ENCODE data around the gene EHMT1. TPM values are rescaled to one million over a fixed set of nuclear protein-coding genes. Genes with fewer than 3 reads are reported as not detected.
"Not testable (repeated sequence)": the region's sequence is repeated elsewhere in the genome, so short reads cannot be mapped to it uniquely, and the experiment has no call there.

The EHMT1 gene
- total RNA-seq, 1 donor: 56.6 TPM

DNA sequence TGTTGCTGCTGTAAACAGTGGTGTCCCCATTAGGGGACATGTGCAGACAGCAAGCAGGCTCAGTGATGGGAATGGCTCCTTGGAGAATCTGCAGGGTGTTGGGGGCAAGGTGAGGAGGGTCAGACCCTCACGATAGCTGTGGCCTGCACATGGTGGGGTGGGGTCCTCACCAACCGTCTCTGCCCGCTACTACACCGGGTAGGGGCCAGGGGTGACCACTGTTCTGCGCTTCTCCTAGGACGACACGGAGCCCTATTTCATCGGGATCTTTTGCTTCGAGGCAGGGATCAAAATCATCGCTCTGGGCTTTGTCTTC is 263.7 kb downstream of the EHMT1 start:
- Histone ChIP-seq H3K4me1 (ENCODE audit: insufficient read depth, low read length) (no peaks in the 10 kb centered on the region), H3K9me3 (ENCODE audit: low read depth, low read length) (no peaks in the 10 kb centered on the region), H3K27me3 (ENCODE audit: insufficient read depth, low read length) (peaks cover 5% of the 10 kb centered on the region), H3K4me3 (ENCODE audit: low read length) (no peak overlapping the region)

DNA sequence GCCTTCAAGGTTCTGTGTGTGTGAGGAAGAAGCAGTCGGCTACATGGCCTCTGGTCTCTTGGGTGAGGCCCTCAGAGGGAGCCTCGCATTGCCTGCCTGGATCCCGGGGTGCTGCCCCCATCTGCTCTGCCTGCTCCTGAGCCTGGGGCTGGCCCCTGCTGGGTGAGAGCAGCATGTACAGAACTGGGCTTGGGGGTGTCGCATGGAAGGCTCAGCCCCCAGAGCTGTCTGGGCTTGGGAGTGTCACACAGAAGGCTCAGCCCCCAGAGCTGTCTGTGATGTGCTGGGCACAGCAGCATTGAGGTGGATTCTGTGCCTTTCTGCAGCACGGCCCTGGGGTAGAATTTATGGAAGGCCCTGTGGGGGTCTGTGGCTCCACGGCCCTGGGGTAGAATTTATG is 265.2 kb downstream of the EHMT1 start:
- not testable (repeated sequence) for H3K9me3 ChIP-seq (ENCODE audit: low read depth, low read length); H3K4me3 ChIP-seq (ENCODE audit: low read length); H3K4me1 ChIP-seq (ENCODE audit: insufficient read depth, low read length); H3K27me3 ChIP-seq (ENCODE audit: insufficient read depth, low read length)

GRCh38 chr9:137884547-137884946 is 265.7 kb downstream of the EHMT1 start:
- H3K27me3 ChIP-seq (ENCODE audit: insufficient read depth, low read length); H3K9me3 ChIP-seq (ENCODE audit: low read depth, low read length); H3K4me3 ChIP-seq (ENCODE audit: low read length); H3K4me1 ChIP-seq (ENCODE audit: insufficient read depth, low read length): not testable (repeated sequence)

- not testable (repeated sequence) for H3K4me1 ChIP-seq (ENCODE audit: insufficient read depth, low read length); H3K4me3 ChIP-seq (ENCODE audit: low read length); H3K27me3 ChIP-seq (ENCODE audit: insufficient read depth, low read length); H3K9me3 ChIP-seq (ENCODE audit: low read depth, low read length)
These were observed 266.3 kb downstream of the EHMT1 start for GRCh38 chr9:137885121-137885520.

Other genes with a start within 250 kb of the EHMT1 start
- 6.1 TPM for gene EXD3, start 195.8 kb upstream of the EHMT1 start, total RNA-seq
- gene NOXA1, start 195.6 kb upstream of the EHMT1 start, total RNA-seq: 2.2 TPM
- gene ENTPD8, start 177.6 kb upstream of the EHMT1 start, total RNA-seq: not detected
- gene NSMF, start 159.7 kb upstream of the EHMT1 start, total RNA-seq: 23.7 TPM
- gene PNPLA7, start 68.6 kb upstream of the EHMT1 start, total RNA-seq: 2.3 TPM
- 15.6 TPM for gene MRPL41, start 67.1 kb upstream of the EHMT1 start, total RNA-seq
- gene DPH7, start 40.1 kb upstream of the EHMT1 start, total RNA-seq: 17.6 TPM
- gene ZMYND19, start 28.5 kb upstream of the EHMT1 start, total RNA-seq: 1.4 TPM
- gene ARRDC1, start 13.3 kb upstream of the EHMT1 start, total RNA-seq: 28.7 TPM

Measured in mononuclear cell (primary cell).